HFF-Myc (cell line): ENCODE results near the gene PDE4D.

Experiments
- DNase-seq: peaks from one replicate; pipeline ENCODE4 v3.0.0-alpha.2; 2011; ENCODE audit warnings: low read depth; ENCODE audit errors: extremely low read depth
- H3K4me3 ChIP-seq: replicated peaks from 2 replicates; pipeline ENCODE4 v1.5.1; 2011; ENCODE audit warnings: low read depth, mild to moderate bottlenecking, control low read depth, low read length
- CTCF ChIP-seq: IDR thresholded peaks from 2 replicates; pipeline ENCODE4 v1.5.1; 2012; ENCODE audit warnings: mild to moderate bottlenecking, low read depth, low read length, control low read depth; ENCODE audit errors: missing control alignments

Gene PDE4D

DNA sequence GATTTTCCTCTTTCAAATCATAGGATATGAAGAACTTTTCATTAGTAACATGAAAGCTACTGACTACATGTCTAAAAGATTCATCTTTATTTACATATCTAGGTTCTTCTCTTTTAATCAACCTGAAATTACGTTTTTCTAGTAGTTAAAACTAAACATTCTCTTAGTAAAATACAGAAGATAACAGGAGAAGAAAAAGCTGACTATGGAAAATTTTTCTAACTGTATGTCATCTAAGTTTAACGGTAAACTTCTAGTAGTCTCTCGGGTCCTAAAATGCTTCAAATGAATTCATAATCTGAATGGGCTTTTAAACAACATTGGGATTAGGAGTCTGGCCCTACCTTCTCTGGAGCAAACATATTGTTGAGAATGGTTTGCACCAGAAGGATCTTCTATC is 151.9 kb downstream of the PDE4D start:
- no peak overlapping the region for H3K4me3 ChIP-seq
- TF ChIP-seq CTCF, result no peak
- DNase-seq, result no peak

- no peak for TF ChIP-seq CTCF
Measured at GRCh38 chr5:59738024-59738423, 155.5 kb downstream of the PDE4D start.

DNA sequence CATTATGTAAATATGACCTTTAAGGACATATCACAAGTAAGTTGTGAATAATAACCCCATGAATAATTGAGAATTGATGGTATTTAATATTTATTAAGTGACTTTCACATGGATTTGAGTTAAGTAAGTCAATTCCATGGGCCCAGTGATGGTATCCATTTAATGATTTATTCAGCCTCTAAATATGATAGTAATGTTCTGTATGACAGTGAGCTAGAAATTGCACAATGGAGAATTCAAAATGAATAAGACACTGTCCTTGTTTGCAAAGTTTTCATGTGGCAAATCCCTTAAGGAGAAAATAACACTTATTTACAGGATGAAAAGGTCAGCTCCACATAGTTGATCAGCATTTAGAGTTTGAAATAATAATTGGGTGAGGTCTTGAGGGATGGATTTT is 160.7 kb downstream of the PDE4D start:
- TF ChIP-seq CTCF, result no peak
- DNase-seq, result no peak
- no peak overlapping the region for H3K4me3 ChIP-seq

More at GRCh38 chr5:59738024-59738423, 155.5 kb downstream of the PDE4D start:
- no peak for DNase-seq
- H3K4me3 ChIP-seq, result no peak overlapping the region

GRCh38 chr5:59732301-59732700 is 161.2 kb downstream of the PDE4D start:
- no peak overlapping the region for H3K4me3 ChIP-seq
- TF ChIP-seq CTCF, result no peak
- no peak for DNase-seq

GRCh38 chr5:59731809-59732208 is 161.7 kb downstream of the PDE4D start:
- no peak overlapping the region for H3K4me3 ChIP-seq
- DNase-seq, result no peak
- TF ChIP-seq CTCF, result no peak

DNA sequence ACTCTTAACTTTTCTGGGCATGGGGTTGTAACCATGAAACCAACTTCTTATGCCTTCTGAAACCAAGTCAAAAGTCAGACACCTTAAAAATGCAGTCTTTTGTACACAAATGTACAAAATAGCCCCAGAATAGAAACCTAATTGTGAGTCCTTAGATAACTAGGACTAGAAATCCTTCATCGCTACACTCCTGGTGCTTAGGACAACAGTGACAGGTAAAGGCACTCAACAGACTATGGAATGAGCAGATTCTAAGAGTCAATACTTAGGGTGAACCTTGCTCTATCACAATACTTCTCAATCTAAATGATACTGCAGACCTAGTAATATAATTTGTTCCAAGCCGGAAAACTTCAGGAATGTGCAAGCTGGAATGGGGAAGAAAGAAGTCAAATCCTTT is 163.7 kb downstream of the PDE4D start:
- no peak overlapping the region for H3K4me3 ChIP-seq
- TF ChIP-seq CTCF, result no peak
- no peak for DNase-seq

GRCh38 chr5:59729357-59729756 is 164.2 kb downstream of the PDE4D start:
- TF ChIP-seq CTCF, result no peak
- no peak for DNase-seq
- H3K4me3 ChIP-seq, result no peak overlapping the region
